GM21717 (cell line): ENCODE data around the gene RYR1.
"Not testable (repeated sequence)": the region's sequence is repeated elsewhere in the genome, so short reads cannot be mapped to it uniquely, and the experiment has no call there.

Experiments
- ATAC-seq: cut with Tn5 transposase; IDR thresholded peaks from one replicate; pipeline ENCODE4 v1.9.1; 2021; ENCODE audit warnings: mild to moderate bottlenecking, moderate library complexity; ENCODE audit not compliant: unreplicated experiment

Gene RYR1

GRCh38 chr19:38455031-38455430, 21.5 kb downstream of the RYR1 start:
- ATAC-seq = no peak

- ATAC-seq = no peak
These were observed 23.7 kb downstream of the RYR1 start for GRCh38 chr19:38457202-38457601.

DNA sequence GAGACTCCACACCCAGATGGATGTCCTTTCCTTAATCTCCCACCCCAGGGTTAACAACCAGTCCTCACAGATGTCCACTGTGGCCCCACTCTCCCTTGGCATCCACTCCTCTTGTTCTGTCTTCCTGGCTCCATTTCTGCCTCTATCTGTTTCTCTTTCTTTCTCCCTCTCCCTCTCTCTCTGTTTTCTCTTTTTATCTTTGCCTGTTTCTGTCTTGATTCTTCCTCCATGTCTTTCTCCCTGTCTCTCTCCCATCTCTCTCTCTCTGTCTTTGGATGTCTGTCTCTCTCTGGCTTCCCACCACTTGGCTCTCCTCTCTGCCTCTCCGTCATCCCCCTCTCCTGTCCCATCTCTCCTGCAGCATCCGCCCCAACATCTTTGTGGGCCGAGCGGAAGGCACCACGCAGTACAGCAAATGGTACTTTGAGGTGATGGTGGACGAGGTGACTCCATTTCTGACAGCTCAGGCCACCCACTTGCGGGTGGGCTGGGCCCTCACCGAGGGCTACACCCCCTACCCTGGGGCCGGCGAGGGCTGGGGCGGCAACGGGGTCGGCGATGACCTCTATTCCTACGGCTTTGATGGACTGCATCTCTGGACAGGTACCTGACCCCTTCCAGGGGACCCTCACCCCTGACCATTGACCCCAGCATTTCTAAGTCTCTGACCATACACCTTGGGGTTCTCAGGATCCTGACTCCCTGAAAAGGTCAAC, 24.4 kb downstream of the RYR1 start:
- ATAC-seq = no peak

- ATAC-seq = no peak
These were observed 25.5 kb downstream of the RYR1 start for GRCh38 chr19:38458991-38459390.

- ATAC-seq = no peak
These were observed 29.9 kb downstream of the RYR1 start for GRCh38 chr19:38463365-38463764.

GRCh38 chr19:38464421-38465082, 31.1 kb downstream of the RYR1 start:
- no peak for ATAC-seq

GRCh38 chr19:38466050-38466449, 32.6 kb downstream of the RYR1 start:
- no peak for ATAC-seq

- ATAC-seq = no peak
These were observed 34.3 kb downstream of the RYR1 start for GRCh38 chr19:38467541-38468525.

- ATAC-seq = no peak
These were observed 35.7 kb downstream of the RYR1 start for GRCh38 chr19:38469151-38469550.

DNA sequence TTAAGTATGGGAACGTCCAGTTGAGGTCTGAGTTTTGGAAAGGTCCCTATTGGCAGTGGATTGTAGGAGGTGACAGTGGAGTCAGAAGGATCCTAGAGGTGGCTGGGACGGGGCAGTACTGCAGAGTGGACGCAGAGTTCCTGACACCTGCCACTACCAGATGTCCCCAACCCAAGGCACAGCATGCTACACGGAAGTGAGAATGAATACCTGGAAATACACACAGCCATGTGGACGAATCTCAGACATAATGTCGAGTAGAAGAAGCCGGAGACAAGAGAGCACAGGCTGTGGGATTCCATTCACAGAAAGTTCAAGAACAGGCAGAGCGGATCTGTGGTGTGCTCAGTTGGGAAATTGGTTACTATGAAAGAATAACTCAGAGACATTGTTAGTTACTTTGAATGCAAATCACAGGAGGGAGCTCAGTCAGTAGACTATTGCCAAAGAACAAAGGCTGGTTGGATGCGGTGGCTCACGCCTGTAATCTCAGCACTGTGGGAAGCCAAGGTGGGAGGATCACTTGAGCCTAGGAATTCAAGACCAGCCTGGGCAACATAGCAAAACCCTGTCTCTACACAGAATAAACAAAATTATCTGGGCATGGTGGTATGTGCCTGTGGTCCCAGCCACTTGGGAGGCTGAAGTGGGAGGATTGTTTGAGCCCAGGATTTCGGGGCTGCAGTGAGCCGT, 37.4 kb downstream of the RYR1 start:
- ATAC-seq = no peak

GRCh38 chr19:38472725-38473124, 39.2 kb downstream of the RYR1 start:
- not testable (repeated sequence) for ATAC-seq

GRCh38 chr19:38473201-38473600, 39.7 kb downstream of the RYR1 start:
- ATAC-seq = no peak

GRCh38 chr19:38475176-38475575, 41.7 kb downstream of the RYR1 start:
- no peak for ATAC-seq

DNA sequence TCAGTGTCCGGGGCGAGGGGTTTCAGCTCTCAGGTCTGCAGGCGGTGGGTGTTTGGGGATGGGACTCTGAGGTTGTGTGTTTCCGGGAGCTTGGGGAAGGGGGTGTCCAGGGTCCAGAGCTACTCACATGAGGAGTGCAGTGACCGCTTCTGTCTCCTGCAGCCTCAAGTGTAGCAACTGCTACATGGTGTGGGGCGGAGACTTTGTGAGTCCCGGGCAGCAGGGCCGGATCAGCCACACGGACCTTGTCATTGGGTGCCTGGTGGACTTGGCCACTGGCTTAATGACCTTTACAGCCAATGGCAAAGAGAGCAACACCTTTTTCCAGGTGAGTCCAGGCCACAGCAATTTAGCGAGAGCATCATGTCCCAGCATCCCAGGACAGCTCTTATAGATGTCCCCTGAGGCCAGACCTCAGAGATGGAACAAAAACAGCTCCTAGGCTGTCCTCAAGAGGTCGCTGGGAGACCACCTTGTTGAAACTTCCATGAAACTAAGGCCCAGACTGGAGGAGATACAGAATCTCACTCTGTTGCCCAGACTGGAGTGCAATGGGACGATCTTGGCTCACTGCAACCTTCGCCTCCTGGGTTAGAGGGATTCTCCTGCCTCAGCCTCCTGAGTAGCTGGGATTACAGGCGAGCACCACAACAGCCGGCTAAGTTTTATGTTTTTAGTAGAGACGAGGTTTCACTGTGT, 44.9 kb downstream of the RYR1 start:
- ATAC-seq = no peak

DNA sequence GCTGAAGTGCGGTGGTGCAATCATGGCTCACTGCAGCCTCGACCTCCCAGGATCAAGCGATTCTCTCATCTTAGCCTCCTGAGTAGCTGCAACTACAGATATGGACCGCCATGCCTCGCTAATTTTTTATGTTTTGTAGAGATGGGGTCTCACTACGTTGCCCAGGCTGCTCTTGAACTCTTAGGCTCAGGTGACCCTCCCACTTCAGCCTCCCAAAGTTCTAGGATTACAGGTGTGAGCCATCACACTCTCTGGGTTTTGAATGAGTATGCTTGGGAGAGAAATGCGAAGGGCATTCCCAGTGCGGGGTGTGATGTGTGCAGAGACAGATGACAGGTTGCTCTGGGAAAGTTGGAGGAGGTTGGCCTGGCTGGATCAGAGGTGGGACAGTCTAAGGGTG, 49.0 kb downstream of the RYR1 start:
- ATAC-seq = no peak

DNA sequence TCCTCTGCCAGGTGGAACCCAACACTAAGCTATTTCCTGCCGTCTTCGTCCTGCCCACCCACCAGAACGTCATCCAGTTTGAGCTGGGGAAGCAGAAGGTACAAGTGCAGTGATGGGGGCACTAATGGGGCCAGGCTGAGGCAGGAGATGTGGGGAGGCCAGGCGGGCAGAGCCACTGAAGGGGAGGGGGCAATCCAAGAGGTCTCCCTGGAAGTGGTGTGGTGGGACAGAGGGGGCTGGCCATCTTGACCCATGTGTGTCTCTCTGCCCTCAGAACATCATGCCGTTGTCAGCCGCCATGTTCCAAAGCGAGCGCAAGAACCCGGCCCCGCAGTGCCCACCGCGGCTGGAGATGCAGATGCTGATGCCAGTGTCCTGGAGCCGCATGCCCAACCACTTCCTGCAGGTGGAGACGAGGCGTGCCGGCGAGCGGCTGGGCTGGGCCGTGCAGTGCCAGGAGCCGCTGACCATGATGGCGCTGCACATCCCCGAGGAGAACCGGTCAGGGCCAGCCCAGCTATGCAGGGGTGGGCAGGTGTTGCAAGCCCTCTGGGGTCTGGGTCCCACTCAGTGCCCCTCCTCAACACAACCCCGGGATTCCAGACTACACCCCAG, 49.6 kb downstream of the RYR1 start:
- no peak for ATAC-seq

DNA sequence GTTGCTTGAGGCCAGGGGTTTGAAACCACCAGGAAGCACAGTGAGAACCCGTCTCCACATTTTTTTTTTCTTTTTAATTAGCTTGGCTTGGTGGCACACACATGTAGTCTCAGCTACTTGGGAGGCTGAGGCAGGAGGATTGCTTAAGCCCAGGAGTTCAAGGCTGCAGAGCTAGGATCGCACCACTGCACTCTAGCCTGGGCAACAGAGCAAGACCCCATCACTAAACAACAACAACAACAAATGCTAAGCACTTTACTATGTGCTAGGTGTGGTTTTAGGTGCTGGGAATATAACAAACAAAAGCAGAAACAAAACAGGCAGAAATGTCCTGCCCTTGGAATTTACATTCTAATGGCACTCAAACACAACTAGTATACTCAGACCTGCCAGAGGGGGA, 51.3 kb downstream of the RYR1 start:
- ATAC-seq = no peak

DNA sequence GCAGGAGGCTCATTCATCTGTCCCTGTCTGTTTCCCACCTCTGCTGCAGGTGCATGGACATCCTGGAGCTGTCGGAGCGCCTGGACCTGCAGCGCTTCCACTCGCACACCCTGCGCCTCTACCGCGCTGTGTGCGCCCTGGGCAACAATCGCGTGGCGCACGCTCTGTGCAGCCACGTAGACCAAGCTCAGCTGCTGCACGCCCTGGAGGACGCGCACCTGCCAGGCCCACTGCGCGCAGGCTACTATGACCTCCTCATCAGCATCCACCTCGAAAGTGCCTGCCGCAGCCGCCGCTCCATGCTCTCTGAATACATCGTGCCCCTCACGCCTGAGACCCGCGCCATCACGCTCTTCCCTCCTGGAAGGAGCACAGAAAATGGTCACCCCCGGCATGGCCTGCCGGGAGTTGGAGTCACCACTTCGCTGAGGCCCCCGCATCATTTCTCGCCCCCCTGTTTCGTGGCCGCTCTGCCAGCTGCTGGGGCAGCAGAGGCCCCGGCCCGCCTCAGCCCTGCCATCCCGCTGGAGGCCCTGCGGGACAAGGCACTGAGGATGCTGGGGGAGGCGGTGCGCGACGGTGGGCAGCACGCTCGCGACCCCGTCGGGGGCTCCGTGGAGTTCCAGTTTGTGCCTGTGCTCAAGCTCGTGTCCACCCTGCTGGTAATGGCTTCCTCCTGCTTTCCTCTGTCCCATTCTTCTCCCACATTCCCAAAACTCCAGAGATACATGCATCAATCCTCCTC, 52.2 kb downstream of the RYR1 start:
- no peak for ATAC-seq

- ATAC-seq = no peak
These were observed 53.3 kb downstream of the RYR1 start for GRCh38 chr19:38486731-38487336.
